IPS DF 4.7 (cell line): ENCODE data around the gene ZBTB20.

ENCODE experiments used
- DNase-seq: peaks from one replicate; pipeline ENCODE4 v3.0.0-alpha.2; 2013; ENCODE audit warnings: low spot score; ENCODE audit errors: extremely low read depth

Gene ZBTB20

DNA sequence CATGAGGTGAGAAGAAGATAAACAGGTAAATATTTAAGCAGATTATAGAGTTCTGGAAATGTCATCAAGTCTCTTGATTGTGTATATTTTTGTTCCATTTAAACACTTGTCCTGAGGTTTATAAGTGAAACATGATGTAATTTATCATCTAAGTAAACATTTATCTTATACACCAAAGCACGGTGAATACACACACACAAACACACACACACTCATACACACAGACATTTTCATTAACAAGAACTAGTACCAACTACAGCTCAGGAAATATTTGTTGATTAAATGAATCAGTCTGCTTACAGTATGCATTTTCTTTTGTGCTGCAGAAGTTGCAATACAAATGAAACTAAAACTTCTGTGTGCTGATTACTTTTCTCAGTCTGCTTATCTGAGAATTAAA lies 357.3 kb downstream of the ZBTB20 start:
- DNase-seq: no peak

- no peak for DNase-seq
Observed at GRCh38 chr3:114775395-114775794, 371.7 kb downstream of the ZBTB20 start.

DNA sequence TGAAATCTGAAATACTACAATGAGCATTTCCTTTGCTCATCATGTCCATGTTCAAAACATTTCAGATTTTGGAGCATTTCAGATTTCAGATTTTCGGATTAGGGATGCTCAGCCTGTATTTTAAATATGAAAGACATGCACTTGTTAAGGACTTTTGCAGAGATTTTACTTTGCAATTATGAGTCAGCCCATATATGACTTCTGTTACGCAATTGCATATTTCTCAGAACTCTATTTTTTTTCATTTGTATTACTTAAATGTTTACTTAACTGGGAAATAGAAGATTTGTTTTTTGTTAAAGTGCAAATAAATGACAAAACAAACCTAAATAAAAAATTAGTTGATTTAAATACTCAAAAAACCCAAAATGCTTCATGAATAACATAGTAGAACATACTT lies 376.2 kb downstream of the ZBTB20 start:
- DNase-seq: no peak

DNA sequence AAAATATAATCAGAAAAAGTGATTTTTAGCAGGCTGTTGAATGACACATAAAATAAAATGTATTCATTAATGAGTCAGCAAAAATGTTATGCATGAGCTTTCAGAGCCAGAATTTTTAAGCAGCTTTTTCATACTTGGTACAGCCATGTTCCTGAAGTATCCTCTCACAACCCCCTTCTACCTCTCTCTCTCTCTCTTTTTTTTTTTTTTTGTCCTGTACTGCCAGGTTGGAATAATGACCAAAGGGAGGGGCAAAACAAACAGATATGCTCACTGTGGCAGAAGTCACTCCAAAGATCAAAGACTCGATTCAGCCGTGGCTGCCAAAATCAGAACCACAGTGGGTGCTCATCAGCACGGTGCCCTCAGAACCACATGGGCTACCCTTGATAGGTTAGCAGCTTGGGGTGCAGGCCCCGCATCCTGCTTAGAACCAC lies 383.0 kb downstream of the ZBTB20 start:
- DNase-seq: no peak

- DNase-seq: no peak
Observed at GRCh38 chr3:114762144-114762543, 384.9 kb downstream of the ZBTB20 start.

DNA sequence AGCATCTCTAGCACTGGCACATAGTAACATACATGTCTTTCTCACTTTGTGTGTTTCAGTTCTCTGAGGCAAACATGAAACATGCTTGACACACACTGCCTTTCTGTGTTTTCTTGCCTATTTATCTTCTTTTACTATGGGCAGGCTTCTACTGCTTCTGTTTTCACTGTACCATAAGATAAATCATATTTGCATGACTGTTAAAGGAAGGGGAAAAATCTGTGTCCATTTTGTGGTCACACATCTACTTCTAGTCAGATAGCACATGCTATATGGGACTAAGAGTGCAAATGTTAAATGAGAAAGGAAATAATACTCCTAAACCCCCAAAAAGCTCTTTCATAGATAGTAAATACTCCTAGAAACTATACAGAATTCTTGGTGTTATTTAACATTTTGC lies 386.4 kb downstream of the ZBTB20 start:
- no peak for DNase-seq

DNA sequence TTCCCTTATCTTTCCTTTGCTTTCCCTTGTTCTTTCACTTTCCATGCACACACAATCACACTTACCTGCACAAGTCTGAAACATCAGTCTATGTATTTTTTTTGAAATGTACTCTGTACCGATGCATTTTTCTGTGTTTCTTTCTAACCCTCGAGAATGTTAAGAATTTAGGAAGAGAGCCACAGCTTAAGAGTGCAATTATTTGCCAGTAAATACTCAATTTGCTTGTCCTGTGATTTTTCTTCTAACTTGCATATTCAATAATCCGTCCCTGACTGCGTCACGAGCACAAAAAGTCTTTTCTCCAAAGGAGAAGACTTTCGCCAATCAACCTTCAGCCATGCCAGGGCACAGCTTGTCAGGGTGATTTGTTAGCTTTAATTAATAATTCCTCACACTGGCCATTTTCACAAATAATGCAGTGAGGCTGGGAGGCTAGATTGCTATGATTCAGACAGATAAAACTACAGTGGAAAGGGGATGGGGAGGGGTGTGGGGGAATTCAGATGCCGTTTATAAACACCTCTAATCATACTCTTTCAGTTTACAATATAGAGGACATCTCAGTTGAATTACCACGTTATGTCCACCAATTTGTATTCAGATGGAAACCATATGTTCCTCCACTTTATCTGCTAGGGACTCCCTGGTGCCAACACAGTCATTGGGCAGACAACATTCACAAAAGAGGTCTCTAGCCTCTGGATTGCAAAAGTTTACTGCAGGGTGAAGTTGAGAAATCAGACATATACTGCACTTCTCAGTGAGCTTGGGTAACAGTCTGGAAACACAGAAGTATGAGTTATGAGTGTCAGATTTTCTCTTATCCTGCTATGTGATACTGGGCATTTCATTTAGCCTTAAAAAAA lies 388.0 kb downstream of the ZBTB20 start:
- DNase-seq: no peak

DNA sequence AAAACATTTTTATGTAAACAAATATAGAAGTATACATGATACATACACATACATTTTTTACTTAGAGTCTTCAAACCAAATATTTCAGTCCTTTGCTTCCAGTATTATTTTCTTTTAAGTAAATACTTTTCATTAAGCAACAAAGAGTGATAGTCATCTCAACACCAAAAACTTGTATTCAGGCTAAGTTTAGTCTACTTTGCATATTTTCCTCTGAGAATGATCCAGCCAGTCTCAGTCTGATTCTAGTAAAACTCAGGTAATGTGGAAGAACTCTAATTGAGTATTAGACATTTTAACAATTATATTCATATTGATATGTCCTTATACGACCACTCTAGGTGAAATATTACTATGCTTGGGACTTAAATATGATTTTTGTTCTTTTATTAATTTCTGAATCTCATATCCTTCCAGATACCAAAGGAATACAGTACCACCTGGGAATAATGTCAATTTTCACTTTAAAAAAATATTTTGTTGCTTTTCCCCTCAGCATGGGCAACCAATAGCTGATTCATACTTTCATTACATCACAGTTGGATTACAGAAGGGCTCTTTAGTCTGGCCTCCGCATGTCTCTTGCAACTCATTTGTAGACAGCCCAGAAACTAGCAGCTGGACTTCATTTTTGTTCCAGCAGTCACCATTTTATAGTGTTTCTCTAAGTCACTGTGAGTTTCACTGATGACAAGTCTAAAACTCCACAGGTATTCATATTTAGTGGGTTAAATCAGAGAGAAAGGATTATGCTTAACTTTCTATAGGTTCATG lies 390.4 kb downstream of the ZBTB20 start:
- DNase-seq: no peak

GRCh38 chr3:114746502-114746901 lies 400.6 kb downstream of the ZBTB20 start:
- DNase-seq: no peak

DNA sequence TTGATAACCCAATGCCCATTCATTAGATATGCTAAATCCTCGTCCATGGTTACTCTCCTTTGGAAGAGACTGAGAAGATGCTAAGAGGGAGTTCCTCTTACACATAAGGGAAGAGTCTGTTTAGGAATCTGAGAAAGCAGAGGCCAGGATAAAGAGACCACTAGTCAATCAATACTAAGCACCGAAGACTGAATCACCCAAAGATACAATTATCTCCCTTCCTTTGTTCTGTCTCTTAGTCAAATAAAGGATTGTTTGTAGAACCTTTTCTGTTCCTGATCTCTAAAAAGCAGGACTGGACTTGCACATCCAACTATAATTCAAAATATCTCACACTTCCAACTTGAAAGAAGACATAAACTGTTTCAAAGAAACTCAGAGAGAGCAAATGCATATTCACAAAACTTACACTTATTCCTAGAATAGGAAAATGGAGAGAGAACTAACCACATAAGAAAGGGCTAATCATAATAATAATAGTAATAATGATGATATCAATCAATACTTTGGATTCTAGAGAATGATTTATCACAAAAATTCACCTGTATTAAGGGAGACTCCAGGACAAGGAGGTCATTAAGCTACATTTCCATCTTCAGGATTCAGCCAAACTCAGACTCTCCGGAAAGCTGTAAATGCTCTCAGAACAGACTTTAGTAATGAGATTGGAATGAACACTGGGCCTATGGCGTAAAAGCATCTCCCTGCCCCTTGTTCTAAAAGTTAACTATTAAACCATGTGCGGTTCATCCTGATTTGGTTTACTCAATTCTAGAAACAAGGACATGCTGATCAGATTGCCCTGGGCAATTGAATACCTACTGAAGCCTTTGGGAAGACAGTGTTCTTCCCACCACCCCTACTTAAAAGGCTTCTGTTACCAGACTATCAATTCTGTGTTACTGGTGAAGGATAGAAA lies 401.5 kb downstream of the ZBTB20 start:
- no peak for DNase-seq

- no peak for DNase-seq
Observed at GRCh38 chr3:114743746-114744485, 403.2 kb downstream of the ZBTB20 start.

- DNase-seq: no peak
Observed at GRCh38 chr3:114741066-114741465, 406.0 kb downstream of the ZBTB20 start.

DNA sequence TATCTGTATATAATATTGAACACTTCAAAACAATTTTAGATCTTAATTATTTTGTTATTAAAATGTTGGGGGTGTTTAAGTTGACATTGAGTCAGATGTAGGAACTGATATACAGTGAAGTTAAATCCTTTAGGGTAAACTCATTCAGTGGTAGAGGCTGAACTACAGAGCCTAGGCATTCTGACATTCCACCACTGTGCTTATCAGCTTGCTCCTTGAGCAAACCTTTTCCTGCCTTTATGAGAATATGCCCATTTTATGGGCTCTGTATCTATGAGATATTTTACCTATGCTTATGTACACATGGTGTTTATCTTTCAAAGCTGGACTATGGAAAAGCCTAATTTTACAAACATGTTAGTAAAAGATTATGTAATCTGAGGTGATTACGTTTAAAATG lies 407.5 kb downstream of the ZBTB20 start:
- DNase-seq: no peak

DNA sequence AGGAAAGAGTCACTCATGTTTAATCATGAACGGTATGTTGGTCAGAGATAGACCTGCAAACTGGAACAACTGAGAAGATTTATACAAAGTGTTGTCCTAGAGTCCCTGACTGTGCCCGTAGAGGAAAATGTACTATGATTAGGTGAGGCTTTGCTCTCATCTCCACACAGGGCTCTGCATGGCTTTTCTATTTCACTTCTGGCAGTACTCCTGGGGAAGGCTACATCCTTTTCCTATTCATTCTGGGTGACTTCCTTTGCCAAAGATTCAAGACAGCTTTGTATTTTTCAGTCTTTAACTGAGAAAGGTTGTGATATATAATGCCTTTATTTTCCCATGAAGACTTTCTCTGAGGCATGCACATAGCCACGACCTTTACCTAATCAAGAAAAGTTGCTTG lies 414.7 kb downstream of the ZBTB20 start:
- no peak for DNase-seq

GRCh38 chr3:114730397-114730796 lies 416.7 kb downstream of the ZBTB20 start:
- DNase-seq: no peak

- no peak for DNase-seq
Observed at GRCh38 chr3:114727373-114727772, 419.7 kb downstream of the ZBTB20 start.

GRCh38 chr3:114725966-114726365 lies 421.1 kb downstream of the ZBTB20 start:
- DNase-seq: no peak

GRCh38 chr3:114722530-114722929 lies 424.6 kb downstream of the ZBTB20 start:
- DNase-seq: no peak

- DNase-seq: no peak
Observed at GRCh38 chr3:114721864-114722263, 425.2 kb downstream of the ZBTB20 start.

DNA sequence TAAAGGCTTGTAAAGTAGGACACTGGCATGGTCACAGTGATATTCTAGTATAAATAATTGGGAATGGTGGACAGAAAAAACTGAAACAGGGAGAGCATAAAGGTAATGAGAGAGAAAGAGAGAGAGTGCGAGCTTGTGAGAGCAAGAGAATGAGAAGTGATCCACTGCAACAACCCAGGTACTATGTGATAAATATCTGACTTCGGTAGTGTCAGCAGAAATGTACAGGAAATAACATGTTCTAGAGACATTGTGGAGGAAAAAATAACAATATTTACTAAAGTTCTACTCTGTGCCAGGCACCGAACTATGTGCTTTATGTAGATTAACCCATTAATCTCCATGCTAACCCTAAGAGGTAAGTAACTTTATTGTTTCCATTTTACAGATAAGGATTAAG lies 425.9 kb downstream of the ZBTB20 start:
- DNase-seq: no peak

DNA sequence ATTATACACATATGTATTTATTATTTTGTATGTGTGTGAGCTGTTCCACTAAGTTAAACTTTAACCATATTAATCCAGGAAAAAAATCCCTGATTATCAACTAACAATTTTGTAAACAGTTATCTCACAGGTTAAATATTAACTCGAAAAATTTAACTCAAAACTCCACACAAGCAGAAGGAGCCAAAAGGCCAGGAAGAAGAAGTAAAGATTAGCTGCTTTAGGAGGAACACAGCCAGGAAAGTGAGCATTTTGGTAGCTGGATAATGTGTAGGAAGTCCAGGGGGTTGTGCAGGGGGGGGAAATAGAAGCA lies 428.2 kb downstream of the ZBTB20 start:
- no peak for DNase-seq
